Frontal cortex (tissue), 4 donors: ENCODE measurements around the gene ARMC6. TPM values are rescaled to one million over a fixed set of nuclear protein-coding genes. Genes with fewer than 3 reads are reported as not detected.

ENCODE experiments used
- DNase-seq, 2 donors: peaks; one replicate each; pipeline ENCODE4 v3.0.0; 2012; ENCODE audit warnings: low spot score in 2 of 2
- FAIRE-seq: peaks from 2 replicates; lab custom pipeline; 2012; peaks lifted over from hg19 to GRCh38; lab: Jason Lieb, UNC
- total RNA-seq: library from RNA; depleted of rRNA; stranded (reverse); fragments of >200 nt; gene quantifications from one replicate; pipeline ENCODE4 v1.2.3, GENCODE V29; 2014
- donor health status: control.
- donor health status: control.
- donor health status: control.

ARMC6 gene
- 56.3 TPM for total RNA-seq

- FAIRE-seq = no peak
- peak; percentile 94 to 99 for DNase-seq
Measured at GRCh38 chr19:19033426-19034203, at the start of gene ARMC6, which contains the start of gene SUGP2. Gene ARMC6, plus strand, starts transcription at chr19:19033603. Its CDS starts 607 bp downstream, at chr19:19034210. Gene SUGP2, minus strand, starts transcription at chr19:19033517. Its CDS starts 2,446 bp downstream, at chr19:19031071.

- FAIRE-seq (no peak), DNase-seq (no peak)
Measured at GRCh38 chr19:18984251-18984650, 49.2 kb upstream of the ARMC6 start.

DNA sequence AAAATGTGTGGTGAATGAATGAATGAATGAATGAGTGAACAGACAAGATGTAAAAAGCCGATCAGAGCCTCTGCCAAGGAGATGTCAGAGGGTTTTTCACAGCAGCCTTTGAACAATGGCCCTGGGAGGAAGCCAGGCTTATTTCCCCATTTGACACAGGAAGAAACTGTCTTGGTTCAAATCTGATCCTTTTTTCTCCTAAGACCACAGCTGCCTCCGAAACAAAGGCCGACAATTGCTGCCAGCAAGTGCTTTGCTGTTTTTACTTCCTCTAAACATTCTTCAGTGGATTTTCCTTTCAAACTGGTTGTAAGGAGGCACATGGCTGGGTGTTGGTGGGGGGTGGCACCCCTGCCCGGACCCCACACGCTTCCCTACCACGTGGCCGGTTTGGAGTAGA lies 48.1 kb upstream of the ARMC6 start:
- no peak for FAIRE-seq
- DNase-seq = no peak

DNA sequence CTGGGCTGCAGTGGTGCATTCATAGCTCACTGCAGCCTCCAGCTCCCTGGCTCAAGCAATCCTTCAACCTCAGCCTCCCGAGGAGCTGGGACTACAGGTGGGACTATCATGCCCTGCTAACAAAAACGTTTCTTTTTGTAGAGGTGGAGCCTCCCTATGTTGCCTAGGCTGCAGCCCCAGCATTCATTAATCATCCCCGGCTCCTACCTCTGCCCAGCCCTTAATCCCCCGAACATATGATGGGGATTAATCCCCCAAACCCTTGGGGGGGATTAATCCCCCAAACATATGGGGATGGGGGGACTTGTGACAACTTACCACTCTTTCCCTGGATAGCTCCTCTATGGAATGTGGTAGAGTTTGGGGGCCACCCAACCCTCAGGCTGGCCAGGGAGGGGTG lies 45.9 kb upstream of the ARMC6 start:
- DNase-seq = no peak
- FAIRE-seq = no peak

DNA sequence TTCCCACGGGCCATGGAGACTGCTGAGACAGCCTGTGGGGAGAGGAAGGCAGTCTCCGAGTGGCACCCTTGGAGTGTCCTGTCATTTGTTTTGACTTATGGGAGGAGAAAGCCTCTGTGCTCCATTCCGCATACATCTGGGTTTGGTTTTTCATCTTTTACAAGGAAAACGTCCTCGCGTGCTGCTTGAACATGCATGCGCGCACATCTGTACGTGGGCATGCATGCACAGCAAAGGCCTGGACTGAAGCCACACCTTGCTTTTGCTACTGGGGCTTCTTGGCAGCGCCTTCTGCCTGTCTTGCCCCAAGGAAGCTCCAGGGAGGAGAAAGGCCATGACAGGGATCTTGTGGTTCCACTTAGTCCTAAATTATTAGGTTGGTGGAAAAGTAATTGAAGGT lies 44.1 kb upstream of the ARMC6 start:
- DNase-seq = no peak
- FAIRE-seq = no peak

DNA sequence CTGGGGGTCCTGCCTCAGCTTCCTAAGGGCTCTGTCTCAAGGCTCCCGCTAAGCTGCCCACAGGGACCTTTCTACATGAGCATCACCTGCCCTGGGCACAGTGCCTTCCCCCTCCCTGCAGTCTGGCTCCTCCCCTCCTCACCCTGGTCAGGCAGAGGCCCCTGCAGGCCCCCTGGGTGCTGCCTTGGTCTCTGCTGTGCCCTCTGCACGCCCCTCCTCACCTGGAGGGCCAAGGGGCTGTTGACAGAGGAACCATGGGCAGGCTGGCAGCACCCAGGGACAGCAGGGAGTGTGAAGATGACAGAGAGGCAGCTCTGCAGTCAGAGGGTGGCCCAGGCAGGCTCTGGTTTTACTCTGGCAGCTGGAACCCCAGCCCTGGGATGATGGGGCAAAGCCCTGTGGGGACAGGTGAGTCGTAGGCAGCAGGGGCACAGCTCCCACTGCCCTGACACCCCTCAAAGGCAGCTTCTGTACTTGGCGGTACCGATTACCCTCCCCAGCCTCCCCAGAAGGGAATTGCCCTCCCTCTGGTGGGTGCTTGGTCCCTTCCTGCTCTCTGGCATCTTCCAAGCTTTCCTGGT lies 43.2 kb upstream of the ARMC6 start:
- FAIRE-seq (no peak), DNase-seq (no peak)

DNA sequence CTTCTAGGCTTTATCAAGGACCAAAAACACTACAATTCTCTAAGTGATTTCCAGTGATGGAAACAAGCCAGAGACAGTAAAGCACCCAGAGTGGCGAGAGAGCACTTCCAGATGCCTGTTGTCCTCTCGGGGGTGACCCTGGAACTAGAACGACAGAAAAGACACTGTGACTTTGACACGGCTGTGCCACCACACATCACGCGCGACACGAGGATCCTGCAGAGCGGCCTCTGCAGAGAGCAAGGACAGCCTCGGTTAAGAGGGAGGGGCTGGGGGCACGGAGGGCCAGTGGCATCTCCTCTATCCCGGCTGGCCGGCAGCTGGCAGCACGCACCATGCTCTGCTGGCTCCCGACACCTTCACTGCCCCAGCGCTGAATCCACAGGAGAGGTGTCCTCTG lies 42.4 kb upstream of the ARMC6 start:
- no peak for FAIRE-seq

DNA sequence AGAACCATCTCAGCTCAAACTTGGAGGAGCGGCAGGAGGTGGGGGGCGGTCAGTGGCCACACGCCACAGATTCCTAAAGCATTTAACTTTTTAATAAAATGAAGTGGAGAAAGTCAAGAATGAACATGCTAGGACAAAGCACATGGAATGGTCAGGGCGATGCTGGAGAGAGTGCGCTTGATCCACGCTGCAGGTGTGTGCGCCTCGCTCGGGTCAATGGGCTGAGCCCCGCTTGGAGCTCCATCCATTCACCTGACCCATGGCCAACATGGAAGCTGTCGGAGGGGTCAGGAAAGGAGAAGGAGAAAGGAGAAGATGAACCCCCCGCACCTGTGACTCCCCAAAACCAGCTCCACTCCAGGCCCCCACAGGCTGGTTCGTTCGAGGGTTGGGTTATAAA lies 41.9 kb upstream of the ARMC6 start:
- FAIRE-seq (no peak), DNase-seq (no peak)

More for the DNA sequence above, 42.4 kb upstream of the ARMC6 start:
- DNase-seq = no peak

DNA sequence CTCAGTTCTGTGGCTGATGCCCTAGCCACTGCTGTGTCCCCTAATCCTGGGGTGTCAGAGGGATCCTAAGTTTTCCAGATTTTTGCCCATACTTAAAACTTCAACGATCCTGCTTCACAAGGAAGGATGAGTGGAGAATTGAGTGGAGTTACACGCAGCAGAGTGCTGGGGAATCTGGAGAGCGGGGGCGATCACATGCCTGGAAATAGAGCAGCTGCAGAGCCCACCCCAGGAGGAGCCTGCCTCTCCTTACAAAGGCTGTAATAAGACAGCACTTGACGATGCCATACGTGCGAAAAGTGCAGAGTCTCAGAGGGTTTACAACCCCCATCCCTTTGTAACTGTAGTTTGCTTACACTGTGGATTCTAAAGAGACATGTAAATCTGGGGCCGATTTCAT lies 40.7 kb upstream of the ARMC6 start:
- FAIRE-seq (no peak), DNase-seq (peak in 1 of 2 donors; percentile 39)

DNA sequence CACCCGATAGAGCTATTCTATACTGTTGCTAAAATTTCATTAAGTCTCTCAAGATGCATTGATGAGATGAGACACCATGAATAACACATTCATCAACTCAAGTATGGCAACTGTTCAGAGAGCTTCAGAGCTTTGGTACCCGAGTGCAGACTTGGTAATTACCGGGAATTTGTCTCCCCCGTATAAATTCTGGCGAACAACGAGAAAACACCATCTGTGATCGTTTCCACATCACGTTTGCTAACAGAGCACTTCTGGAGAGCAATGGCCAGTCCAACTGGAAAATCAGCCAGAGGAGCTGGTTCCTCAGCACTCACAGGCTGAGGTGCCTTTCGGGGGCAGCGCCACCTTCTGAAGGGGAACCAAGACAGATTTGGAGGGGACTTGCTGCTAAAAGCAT lies 40.3 kb upstream of the ARMC6 start:
- DNase-seq (no peak), FAIRE-seq (no peak)

- FAIRE-seq (no peak), DNase-seq (peak; percentile 61 to 82)
Measured at GRCh38 chr19:18995804-18996241, 37.6 kb upstream of the ARMC6 start.

DNA sequence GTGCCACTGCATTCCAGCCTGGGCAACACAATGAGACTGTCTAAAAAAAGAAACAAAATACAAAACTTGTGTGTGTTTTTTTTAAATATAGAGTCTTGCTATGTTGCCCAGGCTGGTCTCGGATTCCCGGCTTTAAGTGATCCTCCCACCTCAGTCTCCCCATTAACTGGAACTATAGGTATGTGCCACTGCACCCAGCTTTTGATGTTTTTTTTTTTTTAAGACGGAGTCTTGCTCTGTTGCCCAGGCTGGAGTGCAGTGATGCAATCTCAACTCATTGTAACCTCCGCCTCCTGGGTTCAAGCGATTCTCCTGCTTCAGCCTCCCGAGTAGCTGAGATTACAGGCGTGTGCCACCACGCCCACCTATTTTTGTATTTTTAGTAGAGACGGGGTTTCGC lies 37.1 kb upstream of the ARMC6 start:
- FAIRE-seq = no peak

DNA sequence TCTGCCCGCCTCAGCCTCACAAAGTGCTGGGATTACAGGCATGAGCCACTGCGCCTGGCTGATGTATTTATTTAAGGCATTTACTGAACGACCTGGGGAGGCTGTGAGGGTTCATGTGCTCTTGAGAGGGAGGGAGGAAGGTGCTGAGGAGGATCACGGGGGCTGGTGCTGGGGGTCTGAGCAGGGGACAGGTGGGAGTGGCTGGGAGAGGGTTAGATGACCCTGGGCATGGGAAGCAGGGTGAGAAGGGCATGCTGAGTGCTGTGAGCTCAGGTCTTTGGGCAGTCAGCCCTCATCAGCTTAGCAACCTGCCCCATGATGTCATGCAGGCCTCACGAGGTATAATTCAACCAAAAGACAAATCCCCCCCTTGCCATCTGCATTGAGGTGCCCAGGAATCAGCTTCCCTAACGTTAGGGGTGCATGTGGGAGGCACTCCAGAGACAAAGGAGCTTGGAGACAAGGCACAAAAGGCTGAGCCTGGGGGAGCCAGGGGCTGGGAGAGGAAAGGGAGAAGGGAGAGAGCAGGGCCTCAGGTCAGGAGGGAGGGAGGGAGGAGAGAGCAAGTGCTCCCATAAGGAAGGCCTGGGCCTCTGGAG lies 36.5 kb upstream of the ARMC6 start:
- DNase-seq = no peak
- no peak for FAIRE-seq

More for the DNA sequence above, 37.1 kb upstream of the ARMC6 start:
- DNase-seq = no peak

DNA sequence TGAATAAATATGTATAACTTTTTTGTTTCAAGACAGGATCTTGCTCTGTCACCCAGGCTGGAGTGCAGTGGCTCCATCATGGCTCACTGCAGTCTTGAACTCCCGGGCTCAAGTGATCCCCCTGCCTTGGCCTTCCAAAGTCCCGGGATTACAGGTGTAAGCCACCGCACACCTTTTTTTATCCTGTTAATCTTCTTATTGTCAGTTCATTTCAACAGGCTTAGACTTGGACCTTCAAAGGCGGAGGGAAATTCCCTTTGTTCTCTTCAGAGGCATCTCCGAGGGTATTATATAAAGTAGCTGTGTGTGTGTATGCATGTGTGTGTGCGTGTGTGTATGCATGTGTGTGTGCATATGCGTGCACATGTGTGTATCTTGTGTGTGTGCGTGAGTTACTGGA lies 35.1 kb upstream of the ARMC6 start:
- DNase-seq (no peak), FAIRE-seq (no peak)

DNA sequence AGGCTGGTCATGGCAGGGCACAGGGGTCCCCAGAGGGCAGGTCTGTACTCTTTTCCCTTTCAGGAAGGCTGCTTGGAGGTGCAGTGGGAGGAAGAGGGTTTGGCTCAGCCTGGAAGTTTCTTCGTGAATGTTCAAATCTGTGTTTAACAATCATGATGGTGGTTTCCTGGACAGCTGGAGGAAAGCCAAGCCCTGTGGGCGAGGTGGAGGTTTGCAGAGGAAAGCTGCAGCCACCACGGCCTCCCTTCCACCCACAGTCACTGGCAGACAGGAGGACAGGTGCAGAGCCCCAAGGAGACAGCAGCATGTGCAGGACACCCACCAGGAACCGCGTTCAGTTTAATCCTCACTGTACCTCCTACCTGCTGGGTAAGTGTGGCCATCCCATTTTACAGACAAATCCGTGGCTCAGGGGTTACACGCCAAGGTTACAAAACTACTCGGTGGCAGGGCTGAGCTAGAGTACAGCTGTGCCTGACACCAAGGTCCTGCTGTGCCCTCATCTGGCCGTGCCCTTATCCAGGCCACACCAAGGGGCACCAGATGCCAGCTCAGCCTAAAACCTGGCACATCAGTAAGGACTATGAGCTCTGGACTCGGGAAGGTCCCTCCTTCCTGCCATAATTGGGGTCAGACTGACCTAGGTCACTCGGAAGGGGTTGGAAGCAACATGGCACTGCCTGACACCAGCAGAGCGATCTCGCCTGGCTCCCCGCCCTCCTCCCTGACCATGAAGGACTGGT lies 34.2 kb upstream of the ARMC6 start:
- FAIRE-seq (no peak), DNase-seq (no peak)

- DNase-seq (no peak), FAIRE-seq (no peak)
Measured at GRCh38 chr19:18999896-19000620, 33.3 kb upstream of the ARMC6 start.

DNA sequence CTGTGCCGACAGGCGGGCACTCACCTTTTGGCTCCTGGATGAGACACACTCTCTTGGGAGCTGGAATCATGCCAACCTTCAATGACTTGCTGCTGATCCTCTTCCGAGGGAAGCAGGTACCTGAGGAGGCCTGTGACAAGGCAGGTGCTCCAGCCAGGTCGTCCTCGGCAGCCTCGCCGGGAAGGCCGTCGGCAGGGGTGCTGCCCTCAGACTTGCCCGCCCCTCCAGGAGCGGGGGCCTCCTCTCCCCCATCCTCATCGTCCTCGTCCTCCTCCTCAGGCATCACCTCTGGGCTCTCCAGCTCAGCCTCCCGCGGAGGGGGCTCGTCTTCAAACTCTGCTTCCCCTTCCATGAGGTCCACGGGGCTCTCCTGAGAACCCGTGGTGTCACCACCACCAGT lies 29.3 kb upstream of the ARMC6 start:
- DNase-seq = no peak
- no peak for FAIRE-seq

- DNase-seq (no peak), FAIRE-seq (no peak)
Measured at GRCh38 chr19:19006213-19006612, 27.2 kb upstream of the ARMC6 start.

GRCh38 chr19:19009951-19010350 lies 23.5 kb upstream of the ARMC6 start:
- DNase-seq (no peak), FAIRE-seq (no peak)

GRCh38 chr19:19010551-19010950 lies 22.9 kb upstream of the ARMC6 start:
- no peak for FAIRE-seq

More at GRCh38 chr19:19010551-19010950, 22.9 kb upstream of the ARMC6 start:
- DNase-seq = no peak
